HTR-8/SVneo (cell line): ENCODE results near the gene TXNDC2.
A peak's percentile ranks its signal among the peaks of the same experiment; 100 is the strongest.

Experiments used
- DNase-seq: peaks from one replicate; pipeline ENCODE4 v3.0.0; 2011; ENCODE audit warnings: low spot score, mixed read lengths; ENCODE audit not compliant: insufficient read length
- FAIRE-seq: peaks from 2 replicates; lab custom pipeline; 2011; peaks lifted over from hg19 to GRCh38; lab: Jason Lieb, UNC

The TXNDC2 gene

DNA sequence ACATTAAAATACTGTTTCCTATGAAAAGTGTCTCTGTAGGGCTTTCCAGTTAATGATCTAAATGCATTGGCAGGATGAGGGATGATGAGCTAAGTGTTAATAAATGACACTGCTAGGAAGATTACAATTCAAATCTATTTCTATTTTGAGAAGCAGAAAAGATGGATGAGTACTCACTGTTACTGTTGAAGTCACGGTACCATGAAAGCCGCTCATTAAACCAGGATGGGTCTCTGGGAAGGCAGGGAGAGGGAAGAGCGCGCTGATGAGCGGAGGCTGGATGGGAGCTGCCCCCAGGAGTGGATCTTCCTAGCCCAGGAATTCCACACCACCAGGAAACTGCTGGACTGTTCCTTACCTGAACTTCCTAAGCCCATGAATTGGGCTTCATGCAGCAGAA is 27.1 kb upstream of the TXNDC2 start:
- FAIRE-seq: no peak

GRCh38 chr18:9859232-9859631 is 26.5 kb upstream of the TXNDC2 start:
- DNase-seq (no peak), FAIRE-seq (no peak)

More for the DNA sequence above, 27.1 kb upstream of the TXNDC2 start:
- DNase-seq: no peak

GRCh38 chr18:9860682-9861081 is 25.1 kb upstream of the TXNDC2 start:
- DNase-seq (no peak), FAIRE-seq (no peak)

- no peak for FAIRE-seq
- DNase-seq: no peak
These were observed 24.6 kb upstream of the TXNDC2 start for GRCh38 chr18:9861157-9861556.

- no peak for FAIRE-seq
- DNase-seq: no peak
These were observed 23.8 kb upstream of the TXNDC2 start for GRCh38 chr18:9861933-9862332.

- FAIRE-seq (no peak), DNase-seq (no peak)
These were observed 23.1 kb upstream of the TXNDC2 start for GRCh38 chr18:9862686-9863085.

DNA sequence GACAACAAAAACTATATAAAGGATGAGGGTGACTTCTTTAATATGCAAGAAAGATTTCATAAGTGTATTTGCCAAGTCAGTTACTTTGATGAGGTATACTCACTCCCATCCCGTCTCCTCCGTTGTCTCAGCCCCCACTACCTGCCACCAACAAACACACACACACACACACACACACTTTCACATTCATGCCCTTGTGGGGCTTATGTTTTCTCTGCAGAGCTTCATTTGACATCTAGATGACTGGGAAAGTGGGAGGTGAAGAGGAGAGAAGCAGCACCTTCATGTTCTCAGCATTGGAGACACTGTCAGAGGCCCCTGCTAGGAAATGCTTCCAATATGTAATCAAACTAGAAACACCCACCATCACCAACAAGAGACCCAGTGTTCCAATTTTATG is 22.5 kb upstream of the TXNDC2 start:
- DNase-seq (no peak), FAIRE-seq (no peak)

GRCh38 chr18:9865764-9866490 is 19.8 kb upstream of the TXNDC2 start:
- FAIRE-seq: no peak
- DNase-seq: no peak

- DNase-seq (no peak), FAIRE-seq (no peak)
These were observed 19.1 kb upstream of the TXNDC2 start for GRCh38 chr18:9866627-9867026.

DNA sequence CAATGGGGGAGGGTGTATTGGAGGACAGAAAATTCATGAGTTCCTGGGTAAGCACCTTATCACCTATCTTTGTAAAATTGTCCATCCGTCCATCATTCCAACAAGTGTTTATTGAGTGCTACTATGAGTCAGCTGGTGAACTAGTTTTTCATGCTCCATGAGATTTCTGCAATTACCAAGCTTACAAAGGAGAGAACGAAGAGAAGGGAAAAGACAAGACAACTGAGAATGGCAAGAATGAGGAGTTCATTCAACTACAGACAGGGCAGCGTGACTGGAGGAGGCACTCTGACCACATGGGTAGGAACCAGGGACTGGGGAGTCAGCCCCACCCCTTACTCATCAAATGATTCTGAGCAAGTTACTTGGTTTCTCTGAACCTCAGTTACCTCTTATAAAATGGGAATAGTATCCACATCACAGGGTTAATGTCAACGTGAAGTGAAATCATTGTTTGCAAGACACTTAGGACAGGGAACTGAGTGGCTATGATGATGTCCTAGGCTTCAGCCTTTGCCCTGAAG is 18.6 kb upstream of the TXNDC2 start:
- FAIRE-seq (no peak), DNase-seq (no peak)

DNA sequence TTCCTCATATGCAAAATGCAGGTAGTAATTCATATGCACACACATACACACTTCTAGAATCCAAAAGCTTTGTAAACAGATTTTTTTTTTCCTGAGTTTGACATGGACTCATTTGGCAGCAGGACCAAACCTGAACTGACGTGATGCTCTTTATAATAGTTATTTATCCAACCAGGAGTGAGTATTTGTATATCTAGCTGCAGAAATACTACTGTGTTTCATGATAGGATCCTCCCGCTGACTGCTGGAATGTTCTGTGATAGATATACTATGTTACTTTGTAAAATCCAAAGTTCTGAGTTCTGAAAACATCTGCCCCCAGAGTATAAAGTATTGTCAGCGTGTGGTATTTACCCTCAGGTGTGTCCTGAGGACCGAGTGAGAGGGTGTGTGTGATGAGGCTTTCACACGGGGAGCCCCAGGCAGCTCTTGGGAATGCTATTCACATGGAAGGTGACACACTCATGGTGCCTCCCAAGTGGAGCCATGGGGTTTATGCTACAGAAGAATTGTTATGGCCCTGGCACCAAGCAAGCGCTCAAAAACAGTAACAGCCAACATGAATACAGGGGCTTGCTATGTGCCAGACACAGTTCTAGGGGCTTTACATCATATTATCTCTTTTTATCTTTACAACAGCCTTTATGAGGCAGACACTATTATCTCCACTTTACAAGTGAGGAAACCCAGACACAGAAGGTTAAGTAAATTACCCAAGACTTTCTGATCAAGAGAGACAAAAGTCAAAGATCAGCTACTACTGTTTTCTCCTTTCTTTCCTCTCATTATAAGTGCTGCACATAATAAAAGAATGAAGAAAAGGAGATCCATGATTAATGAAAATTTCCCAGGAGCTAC is 16.7 kb upstream of the TXNDC2 start:
- no peak for DNase-seq
- FAIRE-seq: no peak

DNA sequence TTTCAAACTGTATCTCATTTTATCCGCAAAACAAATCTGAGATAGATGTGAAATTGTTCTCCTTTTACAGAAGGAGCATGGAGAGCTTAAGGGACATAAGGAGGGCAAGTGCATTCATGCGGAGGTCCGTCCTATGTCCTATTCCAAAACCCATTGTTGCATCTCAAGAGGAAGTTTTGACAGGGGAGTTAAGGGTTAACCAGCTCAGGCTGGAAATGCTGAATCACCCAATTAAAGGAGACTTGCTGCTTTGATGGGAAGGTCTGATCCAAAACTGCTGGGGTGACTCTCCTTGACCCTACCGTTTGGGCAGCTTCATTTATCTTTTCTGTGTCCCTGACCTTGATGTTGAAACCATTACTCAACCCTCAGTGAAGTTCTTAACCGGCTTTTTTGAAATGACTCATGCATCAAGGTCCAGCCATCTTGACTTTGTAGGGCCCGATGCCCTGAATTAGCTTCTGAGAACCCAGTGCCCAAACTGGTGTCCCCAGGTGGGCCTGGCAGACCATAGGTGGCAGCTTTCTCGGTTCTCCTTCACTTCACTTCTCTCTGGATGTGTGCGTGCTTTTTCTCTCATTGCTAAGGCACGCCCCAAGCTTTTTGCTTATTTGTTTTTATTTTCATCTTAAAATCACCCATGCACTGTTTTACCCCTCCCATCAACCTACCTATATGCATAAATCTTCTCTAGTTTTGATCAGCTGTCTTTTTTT is 15.9 kb upstream of the TXNDC2 start:
- DNase-seq (peak; percentile 56), FAIRE-seq (no peak)

GRCh38 chr18:9870431-9871008 is 15.3 kb upstream of the TXNDC2 start:
- FAIRE-seq (no peak), DNase-seq (no peak)

DNA sequence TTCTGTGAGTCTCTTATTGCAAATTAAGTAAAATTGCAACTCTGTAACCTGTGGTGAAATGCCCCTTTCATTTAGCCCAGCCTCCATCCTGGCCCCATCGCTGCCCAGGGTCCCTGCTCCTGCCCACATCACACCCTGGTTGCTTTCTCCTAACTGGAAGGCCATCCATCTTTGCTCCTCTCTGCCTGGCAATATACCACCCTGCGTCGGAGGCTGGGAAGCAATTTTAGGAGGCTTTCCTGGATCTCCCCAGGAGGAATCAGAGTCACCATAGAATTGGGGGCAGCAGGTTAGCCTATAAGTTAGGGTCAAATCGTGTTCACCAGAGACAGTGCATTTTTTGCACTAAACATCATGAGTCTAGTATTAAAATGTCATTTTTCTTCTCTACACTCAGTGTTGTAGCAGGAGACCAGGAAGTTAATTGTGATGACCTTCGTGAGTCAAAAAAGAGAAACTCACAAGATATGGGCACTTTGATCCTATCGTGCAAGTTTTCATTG is 14.5 kb upstream of the TXNDC2 start:
- FAIRE-seq: no peak
- no peak for DNase-seq

DNA sequence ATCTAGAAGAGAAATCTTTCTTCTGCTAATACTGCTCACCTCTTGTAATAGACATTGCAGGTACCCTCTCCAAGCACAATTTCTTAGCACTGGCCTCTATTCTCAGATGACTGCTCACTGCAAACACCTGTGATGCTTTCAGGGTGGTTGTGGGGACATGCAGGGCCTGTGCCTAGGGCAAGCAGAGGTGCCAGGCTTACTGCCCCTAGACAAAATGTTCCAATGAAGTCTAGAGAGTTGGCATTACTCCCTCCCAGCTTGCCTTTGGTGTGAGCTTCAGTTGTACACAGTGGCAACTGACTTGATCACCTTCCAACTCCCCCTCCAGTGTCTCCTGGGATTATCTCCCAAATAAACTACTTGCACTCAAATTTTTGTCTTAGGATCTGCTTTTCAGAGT is 12.9 kb upstream of the TXNDC2 start:
- no peak for DNase-seq
- FAIRE-seq: no peak

GRCh38 chr18:9874728-9875127 is 11.0 kb upstream of the TXNDC2 start:
- no peak for FAIRE-seq
- no peak for DNase-seq

GRCh38 chr18:9876212-9876866 is 9.4 kb upstream of the TXNDC2 start:
- no peak for DNase-seq
- no peak for FAIRE-seq

DNA sequence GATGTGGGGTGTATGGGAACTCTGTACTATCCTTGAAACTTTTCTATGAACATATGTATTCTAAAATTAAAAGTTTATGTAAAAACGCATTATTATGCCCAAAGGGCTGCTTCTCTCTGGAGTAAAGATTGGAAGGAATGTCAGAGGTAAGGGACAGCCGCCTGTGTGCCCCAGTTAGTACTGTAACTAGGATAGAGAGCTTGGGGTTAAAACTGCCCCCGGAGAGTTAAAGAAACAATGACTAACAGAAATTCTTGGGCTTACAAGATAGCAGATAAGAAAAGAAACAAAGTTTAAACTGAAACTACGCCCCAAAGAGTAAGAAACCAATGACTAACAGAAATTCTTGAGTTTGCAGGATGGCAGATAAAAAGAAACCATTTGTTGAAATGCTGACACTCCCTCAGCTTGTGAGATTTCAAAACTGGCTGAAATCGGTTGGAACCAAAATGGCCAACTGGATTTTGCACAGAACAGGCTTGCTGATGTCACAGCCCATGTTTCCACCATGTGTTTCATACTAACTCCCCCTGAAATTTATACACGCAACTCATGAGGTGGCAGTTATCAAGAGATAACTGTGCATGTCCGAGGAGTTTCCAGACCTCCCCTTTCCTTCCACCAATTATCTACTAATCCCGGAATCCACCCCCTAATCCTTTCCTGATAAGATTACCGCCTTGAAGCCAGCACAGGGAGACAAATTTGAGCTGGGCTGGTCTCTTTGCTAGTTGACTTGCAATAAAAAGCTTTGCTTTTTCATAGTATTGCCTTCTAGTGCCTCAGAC is 8.7 kb upstream of the TXNDC2 start:
- FAIRE-seq (no peak), DNase-seq (peak; percentile 47)

DNA sequence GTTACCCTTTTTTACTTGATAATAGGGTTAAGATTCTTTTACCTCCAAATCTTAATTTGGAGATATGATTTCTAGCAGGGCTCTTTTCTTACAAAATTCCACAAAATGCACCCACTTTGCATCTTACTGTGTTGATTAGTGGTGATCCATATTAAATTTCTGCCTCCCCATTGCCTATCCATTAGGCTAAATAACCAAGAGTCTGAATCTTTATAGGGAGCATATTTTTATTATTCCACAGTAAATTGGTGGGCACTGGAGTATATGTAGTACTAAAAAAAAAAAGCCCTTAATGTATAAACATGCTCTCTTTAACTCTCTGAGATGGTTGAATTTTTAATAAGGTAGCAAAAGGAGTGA is 8.1 kb upstream of the TXNDC2 start:
- FAIRE-seq (no peak), DNase-seq (no peak)
